Raji (cell line): ENCODE data around the gene NDE1.

Experiments used
- POLR2A ChIP-seq: IDR thresholded peaks from 2 replicates; pipeline ENCODE4 v1.6.1; 2011; ENCODE audit warnings: low read depth, low read length, control low read depth; ENCODE audit not compliant: insufficient read depth

Gene NDE1

GRCh38 chr16:15616012-15616411 lies 34.0 kb upstream of the NDE1 start:
- no peak for TF ChIP-seq POLR2A

GRCh38 chr16:15616475-15617165 lies 33.4 kb upstream of the NDE1 start:
- no peak for TF ChIP-seq POLR2A

GRCh38 chr16:15617901-15618300 lies 32.1 kb upstream of the NDE1 start:
- no peak for TF ChIP-seq POLR2A

- no peak for TF ChIP-seq POLR2A
Observed at GRCh38 chr16:15618392-15618791, 31.7 kb upstream of the NDE1 start.

GRCh38 chr16:15620611-15621195 lies 29.3 kb upstream of the NDE1 start:
- TF ChIP-seq POLR2A, result no peak

- no peak for TF ChIP-seq POLR2A
Observed at GRCh38 chr16:15621456-15621855, 28.6 kb upstream of the NDE1 start.

- TF ChIP-seq POLR2A, result no peak
Observed at GRCh38 chr16:15621889-15622288, 28.2 kb upstream of the NDE1 start.

- no peak for TF ChIP-seq POLR2A
Observed at GRCh38 chr16:15631730-15632409, 18.2 kb upstream of the NDE1 start.

GRCh38 chr16:15635926-15636325 lies 14.1 kb upstream of the NDE1 start:
- TF ChIP-seq POLR2A, result no peak

- no peak for TF ChIP-seq POLR2A
Observed at GRCh38 chr16:15636392-15636873, 13.6 kb upstream of the NDE1 start.

- no peak for TF ChIP-seq POLR2A
Observed at GRCh38 chr16:15639061-15639568, 10.9 kb upstream of the NDE1 start.

- TF ChIP-seq POLR2A, result no peak; the same call in 1 of the 2 replicates
Observed at GRCh38 chr16:15640966-15641365, 9.1 kb upstream of the NDE1 start.

GRCh38 chr16:15641753-15642556 lies 8.1 kb upstream of the NDE1 start:
- no peak for TF ChIP-seq POLR2A

GRCh38 chr16:15642557-15643047 lies 7.4 kb upstream of the NDE1 start:
- peak; percentile 92 for TF ChIP-seq POLR2A
